ENCODE data around the gene PRKAR2B. TPM values are rescaled to one million over a fixed set of nuclear protein-coding genes. Genes with fewer than 3 reads are reported as not detected.
A peak's percentile ranks its signal among the peaks of the same experiment; 100 is the strongest.

Gene PRKAR2B
- total and polyA plus RNA-seq, 2 experiments from 2014 or later: 14.8 to 31.5 TPM

DNA sequence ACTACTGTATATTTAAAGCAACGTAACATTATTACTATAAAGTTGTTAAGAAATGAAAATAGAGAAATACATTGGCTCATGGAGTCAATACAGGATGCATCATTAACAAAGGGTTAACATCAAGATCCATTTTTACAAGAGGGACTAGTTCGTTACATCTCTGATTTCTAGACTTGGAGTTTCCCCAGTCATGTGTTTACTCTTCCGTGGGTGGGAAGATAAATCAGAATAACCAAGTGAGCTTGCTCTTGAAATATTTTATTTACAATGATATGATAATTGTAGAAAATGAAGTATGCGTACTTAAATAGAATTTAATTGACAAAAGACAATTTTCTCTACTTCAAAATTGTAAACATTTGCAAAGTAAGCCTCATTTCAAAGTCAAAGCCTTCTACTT, 1.0 kb upstream of the PRKAR2B start:
- Histone ChIP-seq H3K27ac (no peak overlapping the region), H4K20me1 (ENCODE audit: insufficient read depth, poor library complexity, severe bottlenecking) (peaks cover 4% of the 10 kb centered on the region), H3K79me2 (peaks cover 23% of the 10 kb centered on the region), H3K4me3 (no peak overlapping the region), H3K36me3 (replicated peaks; ENCODE audit: insufficient read depth, low read depth) (no peaks in the 10 kb centered on the region), H2AFZ (no peak overlapping the region), H3K9me2 (replicated peaks; ENCODE audit: insufficient read depth) (no peaks in the 10 kb centered on the region), H3K4me1 (ENCODE audit: insufficient read depth) (peaks cover 14% of the 10 kb centered on the region), H3K9me3 (ENCODE audit: low read depth) (no peaks in the 10 kb centered on the region), H3K4me2 (no peak overlapping the region), H3K27me3 (peaks cover 12% of the 10 kb centered on the region)
- no peak for DNase-seq (ENCODE audit: low spot score)
- TF ChIP-seq EZH2 (IDR thresholded peaks at IDR 0.05; ENCODE audit: borderline replicate concordance) (no peak), EZH2phosphoT487 (IDR thresholded peaks at IDR 0.05; ENCODE audit: low read depth, severe bottlenecking, unreplicated experiment) (no peak)
- TF ChIP-seq, protein P1, sequence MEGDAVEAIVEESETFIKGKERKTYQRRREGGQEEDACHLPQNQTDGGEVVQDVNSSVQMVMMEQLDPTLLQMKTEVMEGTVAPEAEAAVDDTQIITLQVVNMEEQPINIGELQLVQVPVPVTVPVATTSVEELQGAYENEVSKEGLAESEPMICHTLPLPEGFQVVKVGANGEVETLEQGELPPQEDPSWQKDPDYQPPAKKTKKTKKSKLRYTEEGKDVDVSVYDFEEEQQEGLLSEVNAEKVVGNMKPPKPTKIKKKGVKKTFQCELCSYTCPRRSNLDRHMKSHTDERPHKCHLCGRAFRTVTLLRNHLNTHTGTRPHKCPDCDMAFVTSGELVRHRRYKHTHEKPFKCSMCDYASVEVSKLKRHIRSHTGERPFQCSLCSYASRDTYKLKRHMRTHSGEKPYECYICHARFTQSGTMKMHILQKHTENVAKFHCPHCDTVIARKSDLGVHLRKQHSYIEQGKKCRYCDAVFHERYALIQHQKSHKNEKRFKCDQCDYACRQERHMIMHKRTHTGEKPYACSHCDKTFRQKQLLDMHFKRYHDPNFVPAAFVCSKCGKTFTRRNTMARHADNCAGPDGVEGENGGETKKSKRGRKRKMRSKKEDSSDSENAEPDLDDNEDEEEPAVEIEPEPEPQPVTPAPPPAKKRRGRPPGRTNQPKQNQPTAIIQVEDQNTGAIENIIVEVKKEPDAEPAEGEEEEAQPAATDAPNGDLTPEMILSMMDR (IDR thresholded peaks at IDR 0.05; ENCODE audit: poor library complexity): no peak
- WGBS (ENCODE audit: low lambda C conversion rate, missing lambda C conversion rate): 54% methylated on average over 4 of the region's 4 CpGs

DNA sequence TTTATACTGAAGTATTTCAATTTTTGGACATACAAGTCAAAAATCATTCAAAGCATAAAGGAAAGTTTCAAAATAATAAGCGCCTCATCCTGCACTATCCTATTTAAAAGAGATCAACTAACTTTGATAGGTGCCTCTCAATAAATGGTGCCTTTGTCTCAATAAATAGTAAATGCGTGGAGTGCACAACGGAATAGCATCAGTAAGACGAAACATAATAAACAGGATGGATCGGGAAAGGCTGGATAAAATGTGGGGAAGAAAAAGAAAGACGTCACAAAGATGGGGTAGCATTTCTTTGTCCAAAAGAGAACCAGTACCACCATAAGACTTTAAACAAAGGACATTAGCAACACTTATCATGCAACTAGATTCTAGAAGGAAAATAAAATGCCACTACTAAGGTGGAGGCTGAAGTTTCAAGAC, 571 bp upstream of the PRKAR2B start:
- H3K79me2 ChIP-seq: peaks cover 25% of the 10 kb centered on the region
- peak overlapping the region; percentile 34 for H3K4me3 ChIP-seq
- peak overlapping the region; percentile 82 for H3K4me2 ChIP-seq
- H3K9me2 ChIP-seq (replicated peaks; ENCODE audit: insufficient read depth): no peaks in the 10 kb centered on the region
- WGBS (ENCODE audit: low lambda C conversion rate, missing lambda C conversion rate): 44% methylated on average over 6 of the region's 6 CpGs
- peak overlapping the region; percentile 35 for H2AFZ ChIP-seq
- peaks cover 14% of the 10 kb centered on the region for H3K4me1 ChIP-seq (ENCODE audit: insufficient read depth)
- peaks cover 12% of the 10 kb centered on the region for H3K27me3 ChIP-seq
- H3K27ac ChIP-seq: peak overlapping the region; percentile 27
- TF ChIP-seq EZH2 (IDR thresholded peaks at IDR 0.05; ENCODE audit: borderline replicate concordance) (no peak), EZH2phosphoT487 (IDR thresholded peaks at IDR 0.05; ENCODE audit: low read depth, severe bottlenecking, unreplicated experiment) (no peak)
- TF ChIP-seq, protein P1 (IDR thresholded peaks at IDR 0.05; ENCODE audit: poor library complexity): no peak
- no peak for DNase-seq (ENCODE audit: low spot score)
- no peaks in the 10 kb centered on the region for H3K36me3 ChIP-seq (replicated peaks; ENCODE audit: insufficient read depth, low read depth)
- H3K9me3 ChIP-seq (ENCODE audit: low read depth): no peaks in the 10 kb centered on the region
- H4K20me1 ChIP-seq (ENCODE audit: insufficient read depth, poor library complexity, severe bottlenecking): peaks cover 4% of the 10 kb centered on the region

DNA sequence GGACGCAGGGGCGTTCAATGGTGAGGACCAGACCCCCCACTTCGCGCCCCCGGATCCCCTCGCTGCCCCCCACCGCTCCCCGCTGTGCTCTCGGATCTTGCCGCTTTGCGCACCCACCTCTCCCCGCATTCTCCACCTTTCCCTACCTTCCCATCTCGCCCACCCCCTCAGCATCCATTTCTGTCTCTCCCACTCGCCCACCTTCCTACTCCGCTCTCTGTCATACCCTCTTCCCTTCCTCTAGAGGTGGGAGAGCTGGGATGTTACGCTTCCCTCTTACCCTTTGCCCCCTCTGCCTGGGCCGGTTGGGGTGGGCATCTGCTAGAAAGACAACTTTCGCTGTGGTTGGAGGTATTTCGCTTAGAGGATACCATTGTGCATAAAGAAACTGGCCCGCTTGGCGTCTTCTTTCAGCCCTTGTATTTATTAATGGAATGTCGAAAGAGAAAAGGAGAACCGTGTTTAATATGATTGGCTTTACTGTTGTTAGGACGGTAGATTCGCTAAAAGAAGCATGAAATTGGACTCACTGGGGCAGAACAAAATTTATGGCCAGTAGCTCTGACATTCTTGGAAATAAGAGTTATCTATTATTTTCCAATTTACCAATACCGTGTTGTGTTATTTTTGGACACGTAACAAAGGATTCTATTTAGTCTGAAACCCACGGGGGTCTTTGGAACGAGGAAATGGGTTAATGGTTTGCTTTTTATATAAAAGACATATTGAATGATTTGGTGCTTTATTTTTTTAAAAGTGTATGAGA, 873 bp downstream of the PRKAR2B start:
- peak overlapping the region; percentile 86 for H3K4me3 ChIP-seq
- H3K79me2 ChIP-seq: peaks cover 34% of the 10 kb centered on the region
- H4K20me1 ChIP-seq (ENCODE audit: insufficient read depth, poor library complexity, severe bottlenecking): peaks cover 4% of the 10 kb centered on the region
- H3K9me3 ChIP-seq (ENCODE audit: low read depth): no peaks in the 10 kb centered on the region
- H3K4me2 ChIP-seq: peak overlapping the region; percentile 94
- peak overlapping the region; percentile 80 for H2AFZ ChIP-seq
- WGBS (ENCODE audit: low lambda C conversion rate, missing lambda C conversion rate): 6% methylated on average over 16 of the region's 29 CpGs
- DNase-seq (ENCODE audit: low spot score): no peak
- peaks cover 12% of the 10 kb centered on the region for H3K27me3 ChIP-seq
- H3K4me1 ChIP-seq (ENCODE audit: insufficient read depth): peaks cover 14% of the 10 kb centered on the region
- TF ChIP-seq, protein P1 (IDR thresholded peaks at IDR 0.05; ENCODE audit: poor library complexity): no peak
- no peak for TF ChIP-seq EZH2phosphoT487 (IDR thresholded peaks at IDR 0.05; ENCODE audit: low read depth, severe bottlenecking, unreplicated experiment)
- no peak for TF ChIP-seq EZH2 (IDR thresholded peaks at IDR 0.05; ENCODE audit: borderline replicate concordance)
- H3K27ac ChIP-seq: peak overlapping the region; percentile 39
- H3K36me3 ChIP-seq (replicated peaks; ENCODE audit: insufficient read depth, low read depth): no peaks in the 10 kb centered on the region
- H3K9me2 ChIP-seq (replicated peaks; ENCODE audit: insufficient read depth): no peaks in the 10 kb centered on the region

All from hepatocyte (in vitro differentiated cells).